Stimulated activated CD8-positive, alpha-beta memory T cell treated with anti-CD3 and anti-CD28 coated beads, Interleukin-2, amount 100 ng/mL, for 48 hours (primary cell): ENCODE data around the gene CFAP206.
"Not testable (repeated sequence)": the region's sequence is repeated elsewhere in the genome, so short reads cannot be mapped to it uniquely, and the experiment has no call there.

Experiments
- DNase-seq, 2 donors: peaks; one replicate each; pipeline ENCODE4 v3.0.0-alpha.2; 2020; ENCODE audit warnings: low read depth in 2 of 2

The CFAP206 gene

DNA sequence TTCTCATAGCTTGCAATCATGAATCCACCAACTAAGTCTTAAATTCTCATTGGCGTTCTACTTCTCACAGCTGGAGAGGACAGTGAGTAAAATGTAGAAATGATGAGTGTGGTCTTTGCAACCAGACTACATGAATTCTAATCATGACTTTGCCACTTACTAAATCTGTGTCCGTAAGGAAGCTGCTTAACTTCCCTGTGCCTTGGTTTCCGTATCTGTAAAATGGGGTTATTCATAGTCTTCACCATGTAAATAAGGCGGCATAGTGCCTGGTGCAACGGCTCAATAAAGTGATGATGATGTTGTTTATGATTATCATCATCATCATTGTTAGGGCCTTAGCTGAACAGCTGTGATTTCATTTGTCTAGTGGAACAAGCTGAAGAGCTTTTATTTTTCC lies 12.6 kb downstream of the CFAP206 start:
- DNase-seq = no peak

DNA sequence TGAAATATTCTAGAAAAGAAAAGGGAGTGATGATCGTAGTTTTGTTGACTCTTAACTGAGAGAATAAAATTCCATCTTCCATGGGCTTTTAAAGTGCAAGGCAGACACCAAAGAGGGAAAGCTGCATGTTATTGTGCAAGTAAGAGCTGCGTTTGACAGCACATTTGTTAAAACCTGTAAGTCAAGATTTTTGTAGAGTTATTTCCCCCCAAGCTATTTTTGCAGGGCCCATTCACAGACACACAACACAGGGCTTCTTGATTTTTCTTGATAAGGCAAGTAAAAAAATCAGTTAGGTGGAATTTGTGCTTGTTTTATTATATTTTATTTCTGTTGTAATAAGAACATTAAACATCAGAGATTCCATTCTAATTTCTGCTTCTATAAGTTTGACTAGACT lies 13.8 kb downstream of the CFAP206 start:
- DNase-seq = no peak

DNA sequence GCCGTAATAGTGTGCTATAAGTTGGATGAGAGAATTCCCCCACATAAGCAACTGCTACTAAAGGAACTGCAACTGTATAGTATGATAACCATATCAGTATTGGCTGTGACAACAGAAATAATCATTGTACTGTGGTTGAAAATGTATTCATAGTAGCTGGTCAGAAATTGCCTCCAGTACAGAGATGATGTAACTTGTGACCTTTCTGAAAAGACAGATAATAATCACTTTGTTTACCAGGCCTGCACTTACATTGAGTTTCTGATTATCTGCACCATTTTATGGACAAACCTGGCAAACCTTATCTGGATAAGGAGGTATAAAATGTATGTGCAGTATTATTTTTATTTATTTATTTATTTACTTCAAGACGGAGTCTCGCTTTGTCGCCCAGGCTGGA lies 19.0 kb downstream of the CFAP206 start:
- no peak for DNase-seq

DNA sequence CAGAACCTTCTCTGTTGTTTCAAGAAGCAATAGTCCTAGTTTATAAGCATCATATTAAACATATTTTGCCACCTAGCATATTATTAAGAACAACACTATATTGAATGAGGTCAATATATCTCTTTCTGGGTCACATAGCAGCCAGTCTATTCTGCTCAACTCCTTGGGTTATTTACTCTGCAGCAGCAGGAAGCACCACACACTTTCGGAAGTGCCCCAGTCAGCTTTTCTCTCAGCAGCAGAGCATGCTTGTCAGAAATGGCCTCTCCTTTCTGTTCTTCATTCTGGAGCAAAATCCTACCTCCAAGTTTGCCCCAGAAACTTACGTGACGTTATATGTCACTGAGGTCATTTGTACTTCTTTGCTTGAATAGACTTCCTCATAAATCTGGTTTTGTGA lies 22.7 kb downstream of the CFAP206 start:
- no peak for DNase-seq

DNA sequence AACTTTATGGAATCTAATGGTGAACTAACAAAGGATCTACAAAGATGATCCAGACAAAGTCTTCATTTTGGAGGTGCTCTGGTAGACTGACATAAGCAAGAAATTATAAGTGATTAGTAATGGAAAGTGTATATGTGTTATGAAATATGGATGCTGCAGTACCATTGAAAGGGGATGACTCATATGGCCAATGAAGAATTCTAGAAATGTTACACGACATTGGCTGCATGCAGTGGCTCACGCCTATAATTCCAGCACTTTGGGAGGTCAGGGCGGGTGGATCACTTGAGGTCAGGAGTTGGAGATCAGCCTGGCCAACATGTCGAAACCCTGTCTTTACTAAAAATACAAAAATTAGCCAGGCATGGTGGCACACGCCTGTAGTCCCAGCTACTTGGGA lies 23.5 kb downstream of the CFAP206 start:
- DNase-seq = no peak

DNA sequence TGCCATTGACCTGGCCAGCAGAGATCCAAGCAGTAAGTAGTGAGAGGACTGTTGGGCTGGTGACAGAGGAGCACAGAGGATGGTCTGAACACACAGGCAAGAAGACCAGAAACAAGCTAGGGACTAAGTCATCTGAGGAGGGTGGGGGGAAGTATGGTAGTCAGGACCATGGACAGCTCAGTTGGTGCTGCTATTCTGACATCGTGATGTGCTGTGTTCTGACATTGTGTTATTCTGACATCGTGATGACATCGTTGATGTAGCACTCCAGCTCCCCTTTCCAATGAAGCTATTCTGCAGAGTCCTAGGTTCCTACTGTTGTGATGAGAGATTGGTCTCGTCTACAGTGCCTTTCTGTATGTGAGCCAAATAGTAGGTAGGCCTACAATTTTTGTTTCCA lies 28.7 kb downstream of the CFAP206 start:
- DNase-seq = peak; percentile 6 to 10

DNA sequence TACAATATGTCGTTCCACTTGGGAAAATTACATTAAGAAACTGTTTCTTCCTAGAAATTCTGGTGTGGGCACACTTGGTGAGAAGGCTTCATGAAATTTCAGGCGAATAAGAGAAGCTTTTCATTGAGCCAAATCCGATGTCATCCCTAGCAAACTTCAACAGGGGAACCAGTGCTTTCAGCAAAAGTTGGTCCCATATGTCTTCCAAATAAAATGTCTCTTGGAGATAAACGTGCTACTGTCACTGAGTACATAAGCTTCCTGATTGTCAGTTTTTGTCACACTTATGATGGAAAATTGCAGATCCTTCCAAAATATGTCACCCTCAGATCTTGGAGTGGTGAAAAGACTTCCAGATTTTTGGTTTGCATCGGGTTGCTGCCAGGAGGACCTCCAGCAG lies 33.9 kb downstream of the CFAP206 start:
- no peak for DNase-seq

DNA sequence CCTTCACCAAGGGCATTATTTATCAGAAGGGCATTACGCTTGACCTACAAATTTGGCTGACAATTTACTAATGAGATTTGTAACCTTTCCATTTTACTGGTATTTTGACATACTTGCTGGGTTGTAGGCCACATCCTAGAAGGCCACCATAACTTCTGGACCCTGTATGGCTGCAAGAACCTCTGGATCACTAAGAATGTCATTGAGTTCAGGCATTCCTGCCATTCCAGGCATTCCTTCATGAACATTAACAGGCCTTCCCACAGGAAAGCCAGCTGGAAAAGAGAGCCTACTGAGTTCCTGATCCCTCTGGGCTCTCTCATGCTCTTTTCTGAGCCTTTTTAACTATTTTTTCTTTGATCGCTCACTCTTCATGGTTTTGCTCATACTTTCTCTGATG lies 36.6 kb downstream of the CFAP206 start:
- DNase-seq = no peak

DNA sequence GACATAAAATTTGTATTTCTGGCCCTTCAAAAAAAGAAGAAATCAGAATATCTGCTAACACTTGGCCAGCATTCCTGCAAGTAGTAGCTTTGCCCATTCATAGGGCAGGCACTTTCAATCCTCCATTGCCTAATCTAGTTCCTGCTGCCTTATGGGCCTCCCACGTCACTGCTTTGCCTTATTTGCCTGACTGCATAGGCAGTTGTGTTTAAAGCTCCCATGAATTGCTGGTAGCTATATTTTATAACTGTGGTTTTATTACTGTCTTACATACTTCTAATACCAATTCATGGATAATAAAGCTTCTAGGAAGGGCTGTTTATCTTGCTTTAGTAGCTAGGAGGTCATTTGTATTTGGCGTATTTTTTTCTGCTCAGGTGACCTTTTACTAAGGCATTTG lies 57.3 kb downstream of the CFAP206 start:
- DNase-seq = no peak

DNA sequence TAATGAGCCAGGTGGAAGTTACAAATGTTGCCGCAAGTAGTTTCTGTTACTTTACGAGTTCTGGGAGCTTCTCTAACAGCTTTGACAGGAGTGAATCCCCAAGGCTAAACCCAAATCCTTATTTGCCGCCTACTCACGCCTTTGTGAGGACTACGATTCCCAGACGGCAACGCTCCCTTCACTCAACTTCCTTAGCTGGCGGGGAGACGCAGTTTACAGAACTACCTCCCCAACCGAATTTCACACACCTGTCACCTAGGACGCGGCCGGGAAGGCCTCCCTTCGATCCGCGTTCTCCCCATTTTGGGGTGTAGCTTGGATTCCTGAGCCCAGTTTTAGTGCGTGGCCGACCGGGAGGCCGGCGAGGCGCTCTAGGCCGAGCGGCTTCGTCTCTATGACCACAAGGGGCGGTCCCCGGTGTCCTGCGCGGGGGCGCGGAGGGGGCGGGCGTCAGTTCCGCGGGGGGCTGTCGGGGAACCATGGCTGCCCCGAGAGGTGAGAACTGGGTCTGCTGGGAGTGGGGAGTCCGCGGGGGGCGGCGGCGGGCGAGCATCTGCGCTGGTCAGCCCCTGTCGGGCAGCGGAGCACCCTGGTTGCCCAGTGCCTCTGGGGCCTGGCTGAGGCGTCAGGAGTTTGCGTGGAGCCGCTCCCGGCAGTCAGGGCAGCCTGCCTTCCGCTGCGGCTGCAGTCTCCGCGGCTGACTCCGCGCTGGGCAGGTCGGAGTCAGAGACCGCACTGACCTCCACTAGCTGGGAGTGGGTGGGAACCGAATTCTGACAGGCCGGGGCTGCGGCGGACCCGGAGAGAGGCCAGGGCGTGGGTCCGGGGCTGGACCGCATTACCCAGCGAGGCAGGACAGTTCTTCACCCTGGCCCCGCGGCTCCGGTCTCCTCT lies 65.0 kb downstream of the CFAP206 start, which contains the start of gene SLC35A1:
Gene SLC35A1 (plus strand): TSS at position 450 of the 894 bp plus-strand sequence. CDS start 30 bp downstream, at position 480.
- DNase-seq = peak; percentile 73 to 78

DNA sequence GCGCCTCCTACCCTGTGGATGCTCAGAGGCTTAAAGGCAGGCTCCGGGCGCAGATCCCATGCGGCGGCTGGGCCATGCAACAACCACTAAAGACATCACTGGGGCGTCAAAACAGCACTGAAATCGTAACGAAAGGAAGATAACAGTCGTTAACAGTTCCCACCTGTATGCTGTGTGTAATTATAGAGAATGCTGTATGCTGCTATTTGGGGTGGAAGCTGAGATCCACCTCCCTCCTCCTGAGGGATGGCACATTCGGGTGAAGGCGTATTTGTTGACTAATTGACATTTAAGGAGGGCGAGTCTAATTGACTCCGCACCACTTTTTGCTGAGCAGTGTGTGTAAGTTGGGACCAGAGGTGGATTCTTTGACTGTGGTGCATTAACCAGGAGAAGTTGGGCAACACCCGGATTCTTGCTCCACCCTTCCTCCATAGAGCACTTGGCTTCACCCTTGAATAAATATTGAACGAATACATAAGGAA lies 65.7 kb downstream of the CFAP206 start:
- DNase-seq = peak in 1 of 2 donors; percentile 42

DNA sequence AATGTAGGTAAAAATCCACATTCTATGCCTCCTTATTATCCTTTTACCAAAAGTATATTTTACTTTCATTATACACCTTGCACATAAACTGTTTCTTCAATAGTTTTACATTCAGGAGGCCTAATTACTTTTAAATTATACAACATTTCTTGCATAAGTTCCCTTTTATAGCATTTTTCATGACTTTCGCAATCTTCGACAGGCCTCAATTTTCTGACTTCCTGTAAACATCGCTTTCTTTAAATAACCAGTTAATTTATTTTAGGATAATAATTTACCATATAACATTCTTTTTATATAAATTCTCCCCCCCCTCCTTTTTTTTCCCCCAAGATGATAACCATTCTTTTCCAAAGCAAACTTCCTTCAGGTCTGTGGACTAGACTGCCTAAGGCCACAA lies 74.2 kb downstream of the CFAP206 start:
- no peak for DNase-seq

DNA sequence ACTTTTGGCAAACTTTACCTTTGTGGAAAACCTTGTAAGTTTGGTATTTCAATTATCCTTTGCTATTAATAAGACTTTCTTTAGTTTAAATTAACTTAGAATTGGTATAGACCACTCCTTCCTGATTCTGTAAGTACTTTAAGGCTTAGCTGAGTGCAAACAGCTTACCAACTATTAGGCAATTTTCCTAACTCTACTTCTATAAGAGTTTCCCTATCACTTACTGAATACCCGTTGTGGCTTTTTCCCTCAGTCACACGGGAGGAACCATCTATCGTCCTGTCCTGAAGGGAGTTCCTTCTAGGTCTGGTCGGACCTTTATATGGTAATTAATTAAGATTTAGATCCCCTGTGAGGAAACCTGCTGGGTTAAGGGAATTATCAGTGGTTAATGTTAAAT lies 74.6 kb downstream of the CFAP206 start:
- DNase-seq = no peak

DNA sequence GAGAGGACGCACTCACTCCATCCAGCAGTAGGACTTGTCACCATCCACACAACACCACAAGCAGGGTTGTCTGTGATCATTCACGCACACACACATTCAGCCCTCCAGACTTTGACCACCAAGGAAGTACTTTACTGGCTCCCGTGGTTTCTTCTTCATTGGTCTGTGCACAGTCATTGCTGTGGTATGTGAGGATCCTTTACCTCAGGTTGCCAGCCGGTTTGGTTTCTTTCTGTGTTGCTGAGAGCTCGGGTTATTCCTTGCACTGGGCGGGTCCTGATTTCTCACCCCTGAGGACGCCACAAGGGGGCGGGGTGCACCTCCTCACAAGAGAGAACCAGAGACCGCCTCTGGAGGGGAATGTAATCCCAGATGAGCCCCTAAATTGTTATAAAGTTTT lies 76.2 kb downstream of the CFAP206 start:
- no peak for DNase-seq

DNA sequence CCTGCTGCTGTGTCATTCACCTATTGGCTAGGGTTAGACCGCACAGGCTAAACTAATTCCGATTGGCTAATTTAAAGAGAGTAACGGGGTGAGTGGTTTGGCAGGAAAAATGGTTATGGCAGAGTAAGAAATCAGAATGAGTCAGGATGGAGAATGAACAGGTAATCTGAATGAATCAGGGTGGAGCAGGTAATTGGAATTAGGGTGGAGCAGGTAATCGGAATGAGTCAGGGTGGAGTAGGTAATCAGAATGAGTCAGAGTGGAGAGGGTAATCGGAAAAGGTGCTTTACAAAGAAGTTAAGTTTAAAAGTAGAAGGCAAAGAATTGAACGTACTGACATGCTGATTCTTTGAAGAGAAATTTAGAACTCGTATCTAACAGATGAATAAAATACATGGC lies 76.7 kb downstream of the CFAP206 start:
- no peak for DNase-seq

DNA sequence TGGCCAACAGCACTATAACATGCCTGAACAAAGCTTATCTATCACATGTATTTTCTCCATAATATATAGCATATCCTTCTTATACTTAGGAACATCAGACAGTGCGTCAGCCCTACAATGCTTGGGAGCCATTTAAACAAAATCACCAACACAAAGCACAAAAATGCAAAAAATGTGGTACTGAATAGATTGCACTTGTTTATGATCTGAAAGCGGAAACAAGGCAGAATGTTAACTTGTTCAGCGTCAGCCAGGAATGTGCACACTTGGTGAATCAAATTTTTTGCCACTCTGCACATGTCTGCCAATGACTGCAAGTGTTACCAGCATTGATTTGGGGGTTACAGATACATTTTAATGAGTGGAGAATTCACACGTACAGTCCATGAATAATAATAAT lies 79.8 kb downstream of the CFAP206 start:
- DNase-seq = no peak

DNA sequence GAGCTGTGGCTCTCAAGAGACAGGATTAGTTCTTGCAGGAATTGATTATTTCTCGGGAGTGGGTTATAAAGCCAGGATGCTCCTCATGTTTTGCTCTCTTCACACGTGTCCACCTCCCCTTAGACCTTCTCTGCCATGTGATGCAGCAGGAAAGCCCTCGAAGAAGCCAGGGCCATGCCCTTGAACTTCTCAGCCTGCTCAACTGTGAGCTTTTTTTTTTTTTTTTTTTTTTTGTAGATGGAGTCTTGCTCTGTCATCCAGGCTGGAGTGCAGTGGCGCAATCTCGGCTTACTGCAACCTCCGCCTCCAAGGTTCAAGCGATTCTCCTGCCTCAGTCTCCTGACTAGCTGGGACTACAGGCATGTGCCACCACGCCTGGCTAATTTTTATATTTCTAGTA lies 81.6 kb downstream of the CFAP206 start:
- DNase-seq = not testable (repeated sequence)

DNA sequence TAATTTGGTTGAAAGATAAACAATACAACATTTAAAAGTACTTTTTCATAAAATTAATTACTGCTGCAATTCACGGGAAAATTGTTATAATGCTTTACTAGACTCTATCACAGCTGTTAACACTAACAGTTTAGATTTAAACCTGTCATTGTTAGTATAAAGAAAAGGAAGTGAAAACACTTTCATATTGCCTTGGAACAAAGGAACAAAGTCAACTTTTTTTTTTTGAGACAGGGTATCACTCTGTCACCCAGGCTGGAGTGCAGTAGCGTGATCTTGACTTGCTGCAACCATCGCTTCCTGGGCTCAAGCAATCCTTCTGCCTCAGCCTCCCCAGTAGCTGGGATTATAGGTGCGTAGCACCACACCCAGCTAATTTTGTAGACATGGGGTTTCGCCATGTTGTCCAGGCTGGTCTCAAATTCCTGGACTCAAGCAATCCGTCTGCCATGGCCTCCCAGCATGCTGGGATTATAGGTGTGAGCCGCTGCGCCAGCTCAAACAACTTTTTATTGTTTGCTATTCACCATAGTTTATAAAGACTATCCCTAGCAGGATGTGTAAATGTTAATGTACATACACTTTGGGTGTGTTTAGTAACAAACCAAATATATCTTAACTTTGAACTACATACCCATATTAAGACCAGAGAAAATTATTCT lies 87.1 kb downstream of the CFAP206 start:
- DNase-seq = no peak

DNA sequence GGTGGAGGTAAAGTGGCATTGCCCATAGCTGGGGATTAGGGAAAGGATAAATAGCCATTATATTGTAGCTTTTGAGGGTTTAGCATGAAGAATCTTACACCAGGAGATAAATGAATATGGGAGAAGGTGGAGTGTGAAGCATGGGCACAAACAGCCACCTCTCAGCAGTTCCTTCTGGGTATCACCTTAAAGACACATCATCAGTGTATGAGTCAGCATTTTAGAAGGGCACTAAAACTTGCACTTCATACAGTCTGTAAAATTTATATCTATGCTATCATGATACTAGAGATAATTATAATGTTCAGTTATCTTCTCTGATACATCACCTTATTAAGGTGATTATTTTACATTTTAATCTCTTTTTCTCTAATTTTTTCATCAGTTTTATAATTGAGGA lies 90.3 kb downstream of the CFAP206 start:
- no peak for DNase-seq

DNA sequence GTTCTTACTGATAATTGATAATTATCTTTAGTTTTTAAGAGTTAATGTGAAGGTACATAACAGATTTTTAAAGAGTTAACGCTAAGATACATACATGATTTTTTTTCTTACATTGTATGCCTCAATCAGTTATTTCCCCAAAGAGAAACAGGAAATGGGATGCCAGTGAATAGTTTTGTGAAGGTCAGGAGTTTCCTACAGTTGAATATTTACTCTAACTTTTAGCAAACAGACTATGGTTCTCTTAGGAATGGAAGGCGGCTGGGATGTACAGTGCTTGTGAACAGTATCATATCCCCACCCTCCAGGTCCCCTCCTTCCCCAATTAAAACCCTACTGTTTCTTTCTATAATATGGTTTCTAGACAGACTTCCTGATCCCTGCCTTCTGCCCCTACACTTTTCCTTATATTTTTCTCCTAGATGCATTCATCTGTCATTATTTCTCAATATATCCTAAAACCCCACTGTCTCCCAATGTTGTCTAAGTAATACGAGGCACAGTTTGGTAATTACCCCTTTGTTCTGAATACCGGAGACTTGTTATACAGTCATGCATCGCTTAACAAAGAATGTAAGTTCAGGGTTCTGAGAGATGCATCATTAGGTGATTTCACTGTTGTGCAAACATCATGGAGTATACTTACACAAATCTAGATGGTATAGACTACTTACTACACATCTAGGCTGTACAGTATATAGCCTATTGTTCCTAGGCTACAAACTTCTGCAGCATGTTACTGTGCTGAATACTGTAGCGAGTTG lies 94.2 kb downstream of the CFAP206 start:
- DNase-seq = no peak

DNA sequence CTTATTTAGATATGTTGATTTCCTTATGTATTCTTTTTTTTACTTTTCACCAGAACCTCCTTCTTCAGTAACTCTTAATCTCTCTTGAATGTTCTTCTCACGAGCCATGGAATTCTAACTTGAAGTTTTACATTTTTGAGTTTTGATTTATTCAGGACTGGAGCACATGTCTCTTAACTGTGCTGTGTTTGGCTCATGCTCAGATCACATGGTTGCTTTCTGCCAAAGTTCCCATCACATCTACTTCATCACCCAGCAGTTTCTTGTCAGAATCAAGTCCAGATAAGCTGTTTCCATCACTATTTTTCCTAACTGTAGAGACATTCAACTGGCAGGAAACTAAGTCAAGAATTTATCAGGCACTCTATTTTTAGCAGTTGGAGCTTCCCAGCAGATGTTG lies 96.7 kb downstream of the CFAP206 start:
- no peak for DNase-seq
